ENCODE data around the gene FBN3. TPM values are rescaled to one million over a fixed set of nuclear protein-coding genes. Genes with fewer than 3 reads are reported as not detected.
"Not testable (repeated sequence)": the region's sequence is repeated elsewhere in the genome, so short reads cannot be mapped to it uniquely, and the experiment has no call there.

The FBN3 gene
- total RNA-seq, 2 donors from 2014 or later = not detected

GRCh38 chr19:8158411-8159074 is 9.2 kb upstream of the FBN3 start:
- Mint-ChIP-seq H3K27ac (no peak overlapping the region), H3K9me3 (no peaks in the 10 kb centered on the region), H3K27me3 (peaks cover under 1 to 16% of the 10 kb centered on the region in 2 donors), H3K36me3 (no peaks in the 10 kb centered on the region), H3K4me1 (ENCODE audit: low read depth in 2 of 2) (peaks cover 0 to 10% of the 10 kb centered on the region in 2 donors), H3K4me3 (no peak overlapping the region)
- DNase-seq (ENCODE audit: low spot score) (peak; percentile 84), ATAC-seq (peak; percentile 72 to 79)

- no peaks in the 10 kb centered on the region for H3K9me3 Mint-ChIP-seq
- H3K36me3 Mint-ChIP-seq = no peaks in the 10 kb centered on the region
- H3K27me3 Mint-ChIP-seq = peaks cover 18 to 26% of the 10 kb centered on the region in 2 donors
- no peak for DNase-seq (ENCODE audit: low spot score)
- H3K27ac Mint-ChIP-seq = no peak overlapping the region
- H3K4me3 Mint-ChIP-seq = no peak overlapping the region
- peaks cover 0 to 6% of the 10 kb centered on the region in 2 donors for H3K4me1 Mint-ChIP-seq (ENCODE audit: low read depth in 2 of 2)
- no peak for ATAC-seq
Observed at GRCh38 chr19:8155318-8155717, 5.9 kb upstream of the FBN3 start.

- H3K4me3 Mint-ChIP-seq; ATAC-seq; H3K27ac Mint-ChIP-seq; H3K4me1 Mint-ChIP-seq (ENCODE audit: low read depth in 2 of 2); H3K9me3 Mint-ChIP-seq; DNase-seq (ENCODE audit: low spot score); H3K36me3 Mint-ChIP-seq: not testable (repeated sequence)
- peaks cover 23 to 29% of the 10 kb centered on the region in 2 donors for H3K27me3 Mint-ChIP-seq
Observed at GRCh38 chr19:8154014-8154413, 4.6 kb upstream of the FBN3 start.

- H3K27me3 Mint-ChIP-seq = peaks cover 33 to 39% of the 10 kb centered on the region in 2 donors
- H3K9me3 Mint-ChIP-seq = no peaks in the 10 kb centered on the region
- DNase-seq (ENCODE audit: low spot score) = no peak
- no peak overlapping the region for H3K27ac Mint-ChIP-seq
- no peaks in the 10 kb centered on the region for H3K36me3 Mint-ChIP-seq
- H3K4me1 Mint-ChIP-seq (ENCODE audit: low read depth in 2 of 2) = peaks cover 5% of the 10 kb centered on the region in 2 donors
- no peak for ATAC-seq
- no peak overlapping the region for H3K4me3 Mint-ChIP-seq
Observed at GRCh38 chr19:8151767-8152035, 2.3 kb upstream of the FBN3 start.

- peaks cover 37 to 44% of the 10 kb centered on the region in 2 donors for H3K27me3 Mint-ChIP-seq
- H3K4me3 Mint-ChIP-seq = no peak overlapping the region
- H3K27ac Mint-ChIP-seq = no peak overlapping the region
- no peaks in the 10 kb centered on the region for H3K9me3 Mint-ChIP-seq
- DNase-seq (ENCODE audit: low spot score) (no peak), ATAC-seq (no peak)
- H3K4me1 Mint-ChIP-seq (ENCODE audit: low read depth in 2 of 2) = peaks cover 5% of the 10 kb centered on the region in 2 donors
- H3K36me3 Mint-ChIP-seq = no peaks in the 10 kb centered on the region
Observed at GRCh38 chr19:8150998-8151766, 1.8 kb upstream of the FBN3 start.

- ATAC-seq = no peak
- Mint-ChIP-seq H3K9me3 (no peaks in the 10 kb centered on the region), H3K4me3 (no peak overlapping the region), H3K27ac (no peak overlapping the region), H3K4me1 (ENCODE audit: low read depth in 2 of 2) (peaks cover 5% of the 10 kb centered on the region in 2 donors), H3K27me3 (peaks cover 35 to 46% of the 10 kb centered on the region in 2 donors), H3K36me3 (no peaks in the 10 kb centered on the region)
- DNase-seq (ENCODE audit: low spot score) = no peak
Observed at GRCh38 chr19:8150178-8150865, 930 bp upstream of the FBN3 start.

GRCh38 chr19:8148410-8149260 is 757 bp downstream of the FBN3 start:
- Mint-ChIP-seq H3K36me3 (no peaks in the 10 kb centered on the region), H3K27ac (no peak overlapping the region), H3K27me3 (peaks cover 31 to 46% of the 10 kb centered on the region in 2 donors), H3K4me3 (peak overlapping the region; percentile 65), H3K9me3 (no peaks in the 10 kb centered on the region), H3K4me1 (ENCODE audit: low read depth in 2 of 2) (peaks cover 5% of the 10 kb centered on the region in 2 donors)
- DNase-seq (ENCODE audit: low spot score) = no peak
- ATAC-seq = no peak

GRCh38 chr19:8148088-8148409 is 1.3 kb downstream of the FBN3 start:
- Mint-ChIP-seq H3K27ac (no peak overlapping the region), H3K36me3 (no peaks in the 10 kb centered on the region), H3K4me1 (ENCODE audit: low read depth in 2 of 2) (peaks cover 5% of the 10 kb centered on the region in 2 donors), H3K9me3 (no peaks in the 10 kb centered on the region), H3K4me3 (peak overlapping the region; percentile 65), H3K27me3 (peaks cover 30 to 40% of the 10 kb centered on the region in 2 donors)
- ATAC-seq (no peak), DNase-seq (ENCODE audit: low spot score) (no peak)

GRCh38 chr19:8147582-8147978 is 1.8 kb downstream of the FBN3 start:
- ATAC-seq (no peak), DNase-seq (ENCODE audit: low spot score) (no peak)
- Mint-ChIP-seq H3K4me1 (ENCODE audit: low read depth in 2 of 2) (peaks cover 5% of the 10 kb centered on the region in 2 donors), H3K4me3 (no peak overlapping the region), H3K36me3 (no peaks in the 10 kb centered on the region), H3K27ac (no peak overlapping the region), H3K9me3 (no peaks in the 10 kb centered on the region), H3K27me3 (peaks cover 30 to 39% of the 10 kb centered on the region in 2 donors)

- peaks cover 30 to 39% of the 10 kb centered on the region in 2 donors for H3K27me3 Mint-ChIP-seq
- no peaks in the 10 kb centered on the region for H3K9me3 Mint-ChIP-seq
- H3K4me3 Mint-ChIP-seq = no peak overlapping the region
- no peaks in the 10 kb centered on the region for H3K36me3 Mint-ChIP-seq
- DNase-seq (ENCODE audit: low spot score) (no peak), ATAC-seq (no peak)
- no peak overlapping the region for H3K27ac Mint-ChIP-seq
- peaks cover 5% of the 10 kb centered on the region in 2 donors for H3K4me1 Mint-ChIP-seq (ENCODE audit: low read depth in 2 of 2)
Observed at GRCh38 chr19:8146877-8147581, 2.4 kb downstream of the FBN3 start.

- Mint-ChIP-seq H3K9me3 (no peaks in the 10 kb centered on the region), H3K27me3 (peaks cover 20 to 23% of the 10 kb centered on the region in 2 donors), H3K27ac (no peak overlapping the region), H3K36me3 (no peaks in the 10 kb centered on the region), H3K4me1 (ENCODE audit: low read depth in 2 of 2) (peaks cover 5% of the 10 kb centered on the region in 2 donors), H3K4me3 (no peak overlapping the region)
- DNase-seq (ENCODE audit: low spot score) = no peak
- no peak for ATAC-seq
Observed at GRCh38 chr19:8144273-8144995, 5.0 kb downstream of the FBN3 start.

GRCh38 chr19:8143041-8143440 is 6.4 kb downstream of the FBN3 start:
- Mint-ChIP-seq H3K27ac (no peak overlapping the region), H3K36me3 (no peaks in the 10 kb centered on the region), H3K9me3 (no peaks in the 10 kb centered on the region), H3K27me3 (peaks cover 16 to 17% of the 10 kb centered on the region in 2 donors), H3K4me3 (no peak overlapping the region), H3K4me1 (ENCODE audit: low read depth in 2 of 2) (peaks cover under 1% of the 10 kb centered on the region in 2 donors)
- ATAC-seq = no peak
- no peak for DNase-seq (ENCODE audit: low spot score)
